HG03575 (cell line): ENCODE measurements around the gene ASPSCR1.

ENCODE experiments used
- ATAC-seq: cut with Tn5 transposase; IDR thresholded peaks from one replicate; pipeline ENCODE4 v1.9.1; 2021; ENCODE audit not compliant: unreplicated experiment, insufficient number of reproducible peaks, low FRiP score; ENCODE audit errors: extremely low read depth

Gene ASPSCR1

GRCh38 chr17:81977211-81977808, at the start of gene ASPSCR1:
ASPSCR1 (plus strand) TSS chr17:81977629; CDS start chr17:81977647, 18 bp downstream.
- no peak for ATAC-seq

GRCh38 chr17:81927653-81928543, 49.5 kb upstream of the ASPSCR1 start, which contains the start of gene MAFG:
MAFG (minus strand) TSS chr17:81927735; CDS start chr17:81923185, 4,550 bp downstream.
- ATAC-seq: no peak

GRCh38 chr17:81928544-81929252, 48.7 kb upstream of the ASPSCR1 start:
- no peak for ATAC-seq

- no peak for ATAC-seq
Measured at GRCh38 chr17:81929253-81930141, 47.9 kb upstream of the ASPSCR1 start.

GRCh38 chr17:81930142-81931125, 47.0 kb upstream of the ASPSCR1 start:
- ATAC-seq: no peak

- ATAC-seq: no peak
Measured at GRCh38 chr17:81931189-81931556, 46.3 kb upstream of the ASPSCR1 start.

- ATAC-seq: no peak
Measured at GRCh38 chr17:81931557-81932332, 45.7 kb upstream of the ASPSCR1 start.

- no peak for ATAC-seq
Measured at GRCh38 chr17:81932333-81932983, 45.0 kb upstream of the ASPSCR1 start.

- ATAC-seq: no peak
Measured at GRCh38 chr17:81933178-81933699, 44.2 kb upstream of the ASPSCR1 start.

- ATAC-seq: no peak
Measured at GRCh38 chr17:81934098-81934757, 43.2 kb upstream of the ASPSCR1 start.

- no peak for ATAC-seq
Measured at GRCh38 chr17:81934850-81935708, 42.4 kb upstream of the ASPSCR1 start.

- ATAC-seq: no peak
Measured at GRCh38 chr17:81935709-81936084, 41.7 kb upstream of the ASPSCR1 start.

GRCh38 chr17:81939218-81939617, 38.2 kb upstream of the ASPSCR1 start:
- no peak for ATAC-seq

- ATAC-seq: no peak
Measured at GRCh38 chr17:81939881-81940385, 37.5 kb upstream of the ASPSCR1 start.
